ENCODE measurements around the gene MLXIP.

Gene MLXIP

GRCh38 chr12:122060081-122060501, 18.5 kb upstream of the MLXIP start:
- TF ChIP-seq POLR2AphosphoS5 (IDR thresholded peaks at IDR 0.05; ENCODE audit: low read depth, low read length) (no peak), REST (IDR thresholded peaks at IDR 0.05; ENCODE audit: insufficient read depth in 1 of 2, low read depth in 2 of 2, low read length in 2 of 2) (no peak), SIN3A (IDR thresholded peaks at IDR 0.05; ENCODE audit: borderline replicate concordance, insufficient read depth, low read length) (no peak), FOXP2 (optimal IDR thresholded peaks at IDR 0.05; ENCODE audit: borderline replicate concordance, extremely low read depth, extremely low read length, insufficient read depth) (no peak)

- TF ChIP-seq REST (IDR thresholded peaks at IDR 0.05; ENCODE audit: insufficient read depth in 1 of 2, low read depth in 2 of 2, low read length in 2 of 2) = no peak
- no peak for TF ChIP-seq SIN3A (IDR thresholded peaks at IDR 0.05; ENCODE audit: borderline replicate concordance, insufficient read depth, low read length)
- TF ChIP-seq FOXP2 (optimal IDR thresholded peaks at IDR 0.05; ENCODE audit: borderline replicate concordance, extremely low read depth, extremely low read length, insufficient read depth) = no peak
- TF ChIP-seq POLR2AphosphoS5 (IDR thresholded peaks at IDR 0.05; ENCODE audit: low read depth, low read length) = no peak
- no peak for TF ChIP-seq TAF1 (IDR thresholded peaks at IDR 0.05; ENCODE audit: borderline replicate concordance, insufficient read depth, low read length)
These were observed 17.3 kb upstream of the MLXIP start for GRCh38 chr12:122061253-122061652.

GRCh38 chr12:122062832-122063693, 15.5 kb upstream of the MLXIP start:
- TF ChIP-seq SIN3A (IDR thresholded peaks at IDR 0.05; ENCODE audit: borderline replicate concordance, insufficient read depth, low read length) (peak; percentile 62; the same call in 1 of the 2 replicates), FOXP2 (optimal IDR thresholded peaks at IDR 0.05; ENCODE audit: borderline replicate concordance, extremely low read depth, extremely low read length, insufficient read depth) (peak; percentile 47), POLR2AphosphoS5 (IDR thresholded peaks at IDR 0.05; ENCODE audit: low read depth, low read length) (peak; percentile 51; the same call in 1 of the 2 replicates), TAF1 (IDR thresholded peaks at IDR 0.05; ENCODE audit: borderline replicate concordance, insufficient read depth, low read length) (no peak; the same call in 1 of the 2 replicates), REST (IDR thresholded peaks at IDR 0.05; ENCODE audit: insufficient read depth in 1 of 2, low read depth in 2 of 2, low read length in 2 of 2) (no peak)

- TF ChIP-seq REST (IDR thresholded peaks at IDR 0.05; ENCODE audit: insufficient read depth in 1 of 2, low read depth in 2 of 2, low read length in 2 of 2) (no peak), TAF1 (IDR thresholded peaks at IDR 0.05; ENCODE audit: borderline replicate concordance, insufficient read depth, low read length) (no peak), POLR2AphosphoS5 (IDR thresholded peaks at IDR 0.05; ENCODE audit: low read depth, low read length) (no peak), FOXP2 (optimal IDR thresholded peaks at IDR 0.05; ENCODE audit: borderline replicate concordance, extremely low read depth, extremely low read length, insufficient read depth) (no peak), SIN3A (IDR thresholded peaks at IDR 0.05; ENCODE audit: borderline replicate concordance, insufficient read depth, low read length) (no peak)
These were observed 14.9 kb upstream of the MLXIP start for GRCh38 chr12:122063694-122064024.

Data from PFSK-1 (cell line).